AG10803 (cell line): ENCODE results near the gene SPSB1.

Source experiments
- DNase-seq: peaks from one replicate; pipeline ENCODE4 v3.0.0; 2010; ENCODE audit warnings: low read depth
- H3K4me3 ChIP-seq: 2 replicates; pipeline ENCODE4 v1.5.1; 2011; ENCODE audit warnings: mild to moderate bottlenecking, low read length, control low read depth
- CTCF ChIP-seq: conservative IDR thresholded peaks from 2 replicates; pipeline ENCODE4 v1.5.1; 2011; ENCODE audit warnings: mild to moderate bottlenecking, low read length, control low read depth, inconsistent platforms

The SPSB1 gene

GRCh38 chr1:9309080-9309479 lies 16.4 kb downstream of the SPSB1 start:
- DNase-seq = no peak
- no peak overlapping the region for H3K4me3 ChIP-seq
- TF ChIP-seq CTCF = no peak

DNA sequence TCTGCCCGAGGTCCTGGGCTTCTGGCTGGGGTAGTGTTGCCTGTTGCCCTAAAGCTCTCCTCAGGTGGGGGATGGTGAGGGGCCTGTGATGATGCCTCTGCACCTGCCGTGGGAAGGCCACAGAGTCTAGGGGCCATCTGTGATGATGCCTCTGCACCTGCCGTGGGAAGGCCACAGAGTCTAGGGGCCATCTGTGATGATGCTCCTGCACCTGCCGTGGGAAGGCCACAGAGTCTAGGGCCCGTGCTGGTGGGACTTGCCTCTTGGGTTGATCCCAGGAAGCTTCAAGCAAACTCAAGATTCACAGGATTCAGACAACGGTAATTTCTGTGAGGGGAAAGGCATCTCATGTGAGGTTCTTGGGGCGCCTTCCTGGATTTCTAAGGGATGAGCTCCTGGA lies 17.3 kb downstream of the SPSB1 start:
- DNase-seq = no peak
- H3K4me3 ChIP-seq = no peak overlapping the region
- no peak for TF ChIP-seq CTCF

DNA sequence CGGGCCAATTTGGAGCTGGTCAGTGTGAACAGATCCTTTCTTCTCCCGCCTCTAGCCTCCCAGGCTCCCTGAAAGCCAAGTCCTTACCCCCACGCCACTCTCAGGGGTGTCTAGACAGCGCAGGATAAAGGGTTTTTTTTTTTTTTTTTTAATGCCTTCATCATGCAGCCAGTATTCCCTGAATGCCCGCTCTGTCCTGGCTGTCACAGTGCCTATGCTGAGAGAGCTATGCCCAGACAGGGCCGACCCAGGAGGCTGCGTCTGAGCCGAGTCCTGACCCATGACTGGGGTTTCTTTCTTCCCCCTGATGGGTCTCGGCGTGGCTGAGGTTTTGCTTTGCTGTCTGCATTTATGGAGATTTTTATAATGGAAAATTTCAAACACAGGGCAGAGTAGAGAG lies 18.3 kb downstream of the SPSB1 start:
- no peak overlapping the region for H3K4me3 ChIP-seq
- TF ChIP-seq CTCF = no peak
- DNase-seq = no peak

DNA sequence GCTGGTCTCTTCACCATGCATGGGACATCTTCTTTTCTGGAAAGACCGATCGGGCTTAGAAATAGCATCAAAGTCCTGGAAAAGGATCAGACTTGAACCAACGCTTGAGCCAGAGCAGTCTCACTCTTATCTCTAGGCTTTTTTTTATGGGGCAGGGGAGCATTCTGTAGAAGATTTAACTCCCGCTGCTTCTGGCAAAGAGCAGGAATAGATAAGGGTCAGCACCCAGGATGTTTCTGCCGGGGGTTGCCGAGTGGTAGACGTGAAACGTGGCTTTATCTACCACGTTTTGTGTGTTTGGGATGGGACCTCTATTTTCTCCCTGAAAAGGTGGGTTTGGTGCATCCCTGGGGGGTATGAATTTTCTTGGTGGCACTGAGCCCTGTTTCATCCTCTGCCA lies 18.8 kb downstream of the SPSB1 start:
- no peak for TF ChIP-seq CTCF
- DNase-seq = no peak
- no peak overlapping the region for H3K4me3 ChIP-seq

GRCh38 chr1:9312168-9312720 lies 19.6 kb downstream of the SPSB1 start:
- no peak overlapping the region for H3K4me3 ChIP-seq
- DNase-seq = no peak
- TF ChIP-seq CTCF = no peak

GRCh38 chr1:9313576-9313975 lies 20.9 kb downstream of the SPSB1 start:
- DNase-seq = no peak

GRCh38 chr1:9314111-9314510 lies 21.4 kb downstream of the SPSB1 start:
- no peak overlapping the region for H3K4me3 ChIP-seq
- no peak for DNase-seq
- TF ChIP-seq CTCF = no peak

More at GRCh38 chr1:9313576-9313975, 20.9 kb downstream of the SPSB1 start:
- H3K4me3 ChIP-seq = no peak overlapping the region
- TF ChIP-seq CTCF = no peak
